Thyroid gland (tissue), 4 donors: ENCODE results near the gene MYO1A.

Experiments
- POLR2A ChIP-seq, 2 donors: fragments of 450-650 bp; IDR thresholded peaks; one replicate each; pipeline ENCODE4 v1.6.1; 2017; ENCODE audit warnings: antibody characterized with exemption in 2 of 2, mild to moderate bottlenecking in 2 of 2, moderate library complexity in 1 of 2
- TF ChIP-seq, protein P1 (sequence below), 6 experiments: fragments of 200-600 bp in 3 of 6; fragments of 450-650 bp in 3 of 6; sonication (generic) in 3 of 6; IDR thresholded peaks; one replicate each; pipeline ENCODE4 v1.5.1; 2016 to 2019; ENCODE audit warnings: antibody characterized with exemption in 6 of 6, mild to moderate bottlenecking in 2 of 6, inconsistent platforms in 1 of 6, moderate library complexity in 1 of 6

DNA sequence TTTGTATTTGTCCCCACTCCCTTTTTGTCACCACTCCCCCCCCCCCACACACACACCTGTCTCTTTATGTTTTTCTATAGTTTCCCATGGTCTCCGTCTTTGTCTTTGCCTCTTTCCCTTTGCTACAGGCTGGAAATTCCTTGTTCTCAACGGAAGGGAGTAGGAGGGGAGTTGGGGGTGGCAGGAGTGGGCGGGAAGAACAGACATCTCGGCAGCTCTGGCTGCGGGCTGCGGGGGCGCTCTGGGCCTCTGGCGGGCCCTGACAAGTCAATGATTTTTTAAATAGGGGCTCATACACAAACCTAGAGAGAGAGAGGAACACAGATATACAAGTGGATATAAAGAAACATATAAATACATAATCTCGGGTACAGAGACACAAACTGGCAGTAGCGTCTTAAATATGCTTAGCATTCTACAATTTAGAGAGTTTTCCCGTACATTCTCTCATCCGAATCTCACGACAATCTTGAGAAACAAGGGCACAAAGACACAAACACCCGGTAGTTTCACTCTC is 36.6 kb upstream of the MYO1A start:
- TF ChIP-seq, protein P1, sequence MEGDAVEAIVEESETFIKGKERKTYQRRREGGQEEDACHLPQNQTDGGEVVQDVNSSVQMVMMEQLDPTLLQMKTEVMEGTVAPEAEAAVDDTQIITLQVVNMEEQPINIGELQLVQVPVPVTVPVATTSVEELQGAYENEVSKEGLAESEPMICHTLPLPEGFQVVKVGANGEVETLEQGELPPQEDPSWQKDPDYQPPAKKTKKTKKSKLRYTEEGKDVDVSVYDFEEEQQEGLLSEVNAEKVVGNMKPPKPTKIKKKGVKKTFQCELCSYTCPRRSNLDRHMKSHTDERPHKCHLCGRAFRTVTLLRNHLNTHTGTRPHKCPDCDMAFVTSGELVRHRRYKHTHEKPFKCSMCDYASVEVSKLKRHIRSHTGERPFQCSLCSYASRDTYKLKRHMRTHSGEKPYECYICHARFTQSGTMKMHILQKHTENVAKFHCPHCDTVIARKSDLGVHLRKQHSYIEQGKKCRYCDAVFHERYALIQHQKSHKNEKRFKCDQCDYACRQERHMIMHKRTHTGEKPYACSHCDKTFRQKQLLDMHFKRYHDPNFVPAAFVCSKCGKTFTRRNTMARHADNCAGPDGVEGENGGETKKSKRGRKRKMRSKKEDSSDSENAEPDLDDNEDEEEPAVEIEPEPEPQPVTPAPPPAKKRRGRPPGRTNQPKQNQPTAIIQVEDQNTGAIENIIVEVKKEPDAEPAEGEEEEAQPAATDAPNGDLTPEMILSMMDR (IDR thresholded peaks at IDR 0.05), result peak in 2 of 6 experiments; percentile 7 to 37
- no peak for TF ChIP-seq POLR2A (IDR thresholded peaks at IDR 0.05)
